NCI-H446 treated with DMSO at 0.1 percent for 48 hours (cell line): Measurements from ENCODE around the gene SPEM1.

ENCODE experiments used
- DNase-seq: peaks from one replicate; lab custom pipeline; 2025; lab: John Stamatoyannopoulos, UW

The SPEM1 gene

DNA sequence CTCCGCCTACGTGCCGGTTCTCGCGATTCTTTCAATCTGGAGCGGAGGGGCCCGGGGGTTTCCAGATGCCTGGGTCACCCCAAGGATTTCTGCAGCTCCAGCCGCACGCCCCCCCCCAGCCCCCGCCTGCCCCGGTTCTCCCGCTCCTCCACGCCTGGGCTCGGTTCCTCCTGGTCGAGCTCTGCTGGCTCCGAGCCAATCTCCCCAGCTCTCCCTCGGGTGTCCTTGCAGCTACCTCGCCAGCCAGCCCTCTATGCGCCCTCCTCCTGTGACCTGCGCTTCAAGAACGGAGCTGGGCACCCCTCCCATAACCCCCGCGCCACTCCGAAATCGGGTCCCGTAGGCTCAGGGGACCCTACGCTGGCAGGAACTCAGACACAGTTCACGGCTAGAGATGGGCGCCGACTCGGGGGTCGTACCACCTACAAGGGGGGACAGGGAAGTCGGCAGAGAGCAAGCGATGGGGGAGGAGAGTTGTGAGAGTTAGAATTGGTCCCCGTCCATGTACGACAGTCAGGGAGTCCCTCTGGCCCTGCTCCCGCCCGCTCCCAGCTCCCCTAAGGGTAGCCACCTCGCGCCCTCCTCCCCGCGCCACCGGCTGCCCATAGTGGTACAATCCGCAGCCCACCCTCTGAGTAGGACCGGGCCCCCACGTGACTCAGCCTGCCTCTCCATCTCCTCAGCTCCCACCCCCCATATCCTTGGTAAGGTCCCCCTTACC lies 20.1 kb downstream of the SPEM1 start:
- peak; percentile 39 for DNase-seq

DNA sequence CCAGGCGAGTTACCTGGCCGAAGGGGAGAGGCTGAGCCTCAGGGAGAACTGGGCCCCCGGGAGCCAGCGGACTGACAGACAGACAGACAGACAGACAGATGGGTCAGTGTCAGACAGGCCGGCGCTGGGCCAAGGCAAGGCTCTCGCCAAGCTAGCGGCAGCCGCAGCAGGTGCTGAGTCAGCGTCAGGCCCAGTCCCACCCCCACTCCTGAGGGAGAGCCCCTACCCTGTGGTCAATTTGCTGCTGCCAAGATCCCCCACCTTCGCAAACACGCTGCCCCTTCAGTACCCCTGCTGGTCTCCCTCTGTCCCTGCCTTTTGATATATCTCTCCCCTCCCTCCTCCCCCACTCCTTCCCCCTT lies 20.7 kb downstream of the SPEM1 start:
- DNase-seq: peak; percentile 59

DNA sequence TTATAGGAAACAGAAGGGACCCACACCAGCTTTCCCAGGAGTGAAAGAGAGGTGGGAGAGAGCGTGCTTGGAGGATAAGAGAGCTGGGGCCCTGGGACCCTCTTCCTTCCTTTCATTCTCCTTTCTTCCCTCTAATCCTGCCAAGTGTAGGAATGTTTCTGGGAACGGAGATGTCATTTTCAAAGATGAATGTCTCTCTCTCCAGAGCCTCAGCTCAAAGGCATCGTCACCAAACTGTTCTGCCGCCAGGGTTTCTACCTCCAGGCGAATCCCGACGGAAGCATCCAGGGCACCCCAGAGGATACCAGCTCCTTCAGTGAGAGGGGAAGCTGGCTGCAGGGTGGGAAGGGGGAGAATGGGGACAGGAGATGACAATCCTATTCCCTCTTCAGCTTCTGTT lies 21.1 kb downstream of the SPEM1 start:
- DNase-seq: no peak

GRCh38 chr17:7442142-7442541 lies 22.0 kb downstream of the SPEM1 start:
- DNase-seq: no peak

GRCh38 chr17:7443499-7444485 lies 23.7 kb downstream of the SPEM1 start:
- no peak for DNase-seq

- DNase-seq: peak; percentile 11
These were observed 24.8 kb downstream of the SPEM1 start, which contains the start of gene CHRNB1 for GRCh38 chr17:7444682-7445618. CHRNB1 (plus strand) TSS chr17:7445061; CDS start chr17:7445128, 67 bp downstream.

DNA sequence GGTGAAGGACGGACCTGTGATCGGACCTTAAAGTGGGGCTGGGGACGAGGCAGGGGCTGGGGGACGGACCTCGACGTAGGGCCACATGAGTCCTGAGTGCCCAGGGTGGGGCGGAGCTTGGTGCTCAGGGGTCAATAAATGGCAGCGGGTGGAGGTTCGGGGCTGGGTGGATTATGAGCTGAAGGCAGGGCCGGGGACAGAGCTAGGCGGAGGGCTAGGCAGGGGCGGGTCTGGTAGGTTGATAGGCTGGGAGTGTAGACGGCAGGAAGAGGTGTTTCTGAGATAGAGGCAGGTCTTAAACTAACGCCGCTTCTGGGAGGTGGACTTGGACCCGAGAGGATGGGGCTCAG lies 25.5 kb downstream of the SPEM1 start:
- no peak for DNase-seq

- DNase-seq: no peak
These were observed 28.3 kb downstream of the SPEM1 start for GRCh38 chr17:7448461-7448860.

- no peak for DNase-seq
These were observed 39.9 kb downstream of the SPEM1 start for GRCh38 chr17:7459961-7460545.

DNA sequence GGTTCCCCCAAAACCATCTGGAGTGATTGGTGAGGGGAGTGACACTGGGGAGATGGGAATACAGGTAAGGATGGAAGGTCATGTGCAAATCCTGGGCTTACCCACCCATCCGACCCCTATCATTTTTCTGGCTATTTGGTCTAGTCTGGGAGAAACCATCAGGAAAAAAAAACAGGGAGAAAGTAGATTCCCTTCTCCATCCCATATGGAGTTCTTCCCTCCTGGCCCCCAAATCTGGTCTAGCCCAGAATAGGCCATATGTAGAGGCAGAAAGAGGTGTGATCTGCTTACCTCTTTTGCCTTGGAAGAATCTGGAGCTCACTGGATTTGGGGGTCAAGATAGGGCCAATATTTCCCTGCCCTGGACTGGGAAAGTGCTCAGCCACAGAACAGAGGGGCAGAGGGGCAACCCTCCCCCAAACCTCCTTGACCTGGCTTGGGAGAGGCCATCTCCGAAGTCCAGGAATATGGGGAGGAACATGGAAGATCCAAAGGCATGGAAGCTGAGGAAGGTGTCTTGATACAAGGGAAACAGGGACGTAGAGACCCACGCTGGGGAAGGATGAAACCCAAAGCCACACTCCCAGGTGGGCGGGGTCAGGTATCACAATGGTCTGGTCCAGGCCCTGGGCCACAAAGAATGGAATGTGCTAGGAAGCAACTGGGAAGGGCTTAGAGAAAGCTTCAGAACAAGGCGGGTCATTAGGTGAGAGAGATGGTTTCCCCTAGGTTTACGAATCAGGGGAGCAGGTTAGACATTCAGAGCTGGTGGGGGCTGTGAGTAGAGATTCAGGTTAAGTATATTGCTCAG lies 40.9 kb downstream of the SPEM1 start:
- DNase-seq: no peak

DNA sequence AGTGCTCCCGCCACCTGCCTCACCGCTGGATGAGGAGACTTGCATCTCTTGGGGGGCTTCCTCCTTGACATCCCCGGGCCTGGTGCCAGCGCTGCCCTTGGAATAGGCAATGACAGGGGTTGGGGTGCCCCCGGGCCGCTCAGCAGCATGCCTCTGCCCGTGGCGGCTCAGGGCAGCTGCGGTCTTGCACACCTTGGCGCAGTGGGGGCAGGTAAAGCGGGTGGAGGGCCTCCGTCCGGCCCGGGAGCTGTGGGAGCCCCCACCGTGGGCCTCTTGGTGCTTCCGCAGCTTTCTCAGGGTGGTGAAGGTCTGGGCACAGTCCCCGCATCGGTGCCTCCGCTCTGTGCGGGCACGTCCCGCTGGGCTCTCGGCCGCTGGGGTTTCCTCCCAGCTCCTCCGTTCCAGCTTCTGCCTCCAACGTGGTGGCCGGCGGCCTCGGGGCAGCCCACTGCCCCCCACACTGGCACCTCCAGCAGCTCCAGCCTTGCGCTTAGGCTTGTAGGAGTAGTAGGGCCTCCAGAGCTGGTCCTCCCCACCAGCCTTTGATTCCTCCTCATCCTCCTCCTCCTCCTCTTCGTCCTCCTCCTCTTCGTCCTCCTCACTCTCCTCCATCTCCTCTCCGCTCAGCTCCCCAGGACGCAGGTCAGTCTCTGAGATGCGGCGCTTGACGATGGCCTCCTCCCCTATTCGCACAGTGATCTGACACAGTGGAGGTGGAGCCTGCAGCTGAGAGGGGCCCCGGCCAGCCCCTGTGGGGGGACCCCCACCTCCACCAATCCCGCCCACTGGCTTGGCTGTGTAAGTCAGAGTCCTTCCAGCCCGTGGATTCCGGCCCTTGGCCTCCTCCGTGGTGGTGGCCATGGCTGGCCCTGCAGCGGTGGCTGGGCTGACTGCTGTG lies 42.6 kb downstream of the SPEM1 start:
- no peak for DNase-seq

GRCh38 chr17:7463372-7463846 lies 43.3 kb downstream of the SPEM1 start:
- no peak for DNase-seq

DNA sequence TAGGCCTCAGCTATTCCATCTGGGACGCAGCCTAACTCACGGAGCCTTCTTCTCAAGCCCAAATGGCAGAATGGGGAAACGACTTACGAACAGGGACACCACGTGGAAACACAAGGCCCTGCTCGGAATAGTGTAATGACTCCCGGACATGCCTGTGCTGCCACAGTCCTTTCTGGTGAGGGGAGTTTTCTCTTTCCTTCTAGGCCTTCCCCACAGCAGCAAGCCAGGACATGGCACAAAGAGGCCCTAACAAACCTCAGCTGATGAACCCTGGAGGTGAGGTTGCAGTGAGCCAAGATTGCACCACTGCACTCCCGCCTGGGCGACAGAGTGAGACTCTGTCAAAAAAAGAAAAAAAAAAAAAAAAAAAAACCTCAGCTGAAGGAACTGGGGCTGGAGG lies 44.0 kb downstream of the SPEM1 start:
- DNase-seq: no peak

DNA sequence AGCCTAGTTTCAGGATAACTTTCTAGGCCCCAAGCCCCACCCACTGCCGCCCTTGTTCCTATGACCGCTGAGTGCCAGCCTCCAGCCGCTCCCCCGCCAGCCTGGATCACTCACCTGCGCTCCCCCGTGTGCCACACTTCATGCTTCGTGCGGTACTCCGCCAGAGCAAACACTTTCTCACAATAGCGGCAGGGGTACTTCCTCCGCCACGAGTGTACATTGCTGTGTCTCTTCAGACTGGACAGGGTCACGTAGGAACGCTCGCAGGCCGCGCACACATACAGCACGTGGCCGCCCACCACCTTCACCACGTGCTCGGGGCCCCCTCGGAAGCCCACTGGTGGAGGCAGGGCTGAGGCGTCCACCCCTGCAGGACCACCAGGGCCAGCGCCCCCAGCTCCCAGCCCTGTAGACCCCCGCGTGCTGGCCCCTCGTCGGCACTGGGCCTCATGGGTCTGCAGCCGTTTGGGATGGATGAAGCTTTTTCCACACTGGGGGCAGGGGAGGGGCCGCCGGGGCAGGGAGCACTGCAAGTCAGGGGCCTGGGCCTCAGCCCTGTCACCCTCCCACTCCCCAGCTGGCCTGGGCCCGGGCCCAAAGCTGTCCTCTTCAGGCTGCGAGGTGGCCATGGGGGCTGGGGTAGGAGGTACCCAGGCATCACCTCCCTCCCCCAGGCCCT lies 45.6 kb downstream of the SPEM1 start:
- no peak for DNase-seq

DNA sequence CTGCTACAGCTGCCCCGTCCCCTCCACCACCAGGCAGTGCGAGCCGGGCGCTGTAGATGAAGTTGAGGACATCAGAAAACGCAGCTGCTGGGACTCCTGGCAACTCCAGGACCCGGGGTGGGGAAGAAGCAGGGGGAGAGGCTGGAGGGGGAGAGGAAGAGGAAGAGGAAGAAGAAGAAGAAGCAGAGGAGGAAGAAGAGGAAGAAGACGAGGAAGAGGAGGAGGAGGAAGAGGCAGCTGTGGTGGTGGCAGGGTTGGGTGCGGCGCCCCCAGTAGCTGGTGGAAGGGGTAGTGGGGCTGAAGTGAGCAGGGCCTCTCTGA lies 46.2 kb downstream of the SPEM1 start:
- no peak for DNase-seq

- no peak for DNase-seq
These were observed 46.7 kb downstream of the SPEM1 start for GRCh38 chr17:7466639-7467341.

DNA sequence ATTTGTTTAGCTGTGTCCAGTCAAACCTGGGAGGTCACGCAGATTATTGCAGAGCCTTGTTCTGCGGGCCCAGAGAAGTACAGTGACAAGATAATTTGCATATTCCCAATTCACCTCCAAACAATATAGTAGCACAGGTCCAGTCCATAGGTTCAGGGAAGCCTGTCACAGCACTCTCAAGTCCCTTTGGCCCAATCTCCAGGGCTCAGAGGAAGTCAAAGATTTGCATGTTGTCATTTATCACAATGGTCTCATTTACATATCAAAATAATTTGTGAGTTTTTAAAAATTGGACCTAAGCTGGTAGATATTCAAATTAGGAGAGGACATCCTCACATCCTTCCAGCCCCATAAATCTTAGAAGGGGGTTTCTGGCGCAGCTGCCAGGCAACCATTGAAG lies 47.4 kb downstream of the SPEM1 start:
- no peak for DNase-seq

GRCh38 chr17:7468290-7468689 lies 48.2 kb downstream of the SPEM1 start:
- no peak for DNase-seq
